ENCODE measurements around the gene GYG2.

GRCh38 chrX:2875136-2875481, 46.4 kb downstream of the GYG2 start:
- TF ChIP-seq PRDM1 (tag by site-specific recombination; IDR thresholded peaks at IDR 0.05): no peak
- TF ChIP-seq TRIM28 (IDR thresholded peaks at IDR 0.05; ENCODE audit: borderline replicate concordance, low read length): no peak
- TF ChIP-seq ZBTB10 (tag by site-specific recombination; IDR thresholded peaks at IDR 0.05): no peak
- TF ChIP-seq MZF1 (tag by site-specific recombination; IDR thresholded peaks at IDR 0.05; ENCODE audit: borderline replicate concordance): no peak
- no peak for TF ChIP-seq CTCF (tag by site-specific recombination; IDR thresholded peaks at IDR 0.05)
- TF ChIP-seq INSM2 (tag by site-specific recombination; IDR thresholded peaks at IDR 0.05): no peak
- no peak for TF ChIP-seq ZNF433 (tag by site-specific recombination; IDR thresholded peaks at IDR 0.05; ENCODE audit: low read depth)
- TF ChIP-seq SETDB1 (IDR thresholded peaks at IDR 0.05; ENCODE audit: insufficient read length, low read length): no peak

All from HEK293 (cell line).